SU-DHL-6 (cell line): Measurements from ENCODE around the gene SLC30A3.

ENCODE experiments used
- EZH2phosphoT487 ChIP-seq: fragments of 200-600 bp; sonication (generic), shearing (Covaris generic); conservative IDR thresholded peaks from 2 replicates; pipeline ENCODE4 v1.6.1; 2018; ENCODE audit warnings: mild to moderate bottlenecking, antibody characterized with exemption, low read length, moderate library complexity, mixed read lengths
- TF ChIP-seq, protein P1 (sequence below): fragments of 200-600 bp; sonication (generic); IDR thresholded peaks from one replicate; pipeline ENCODE4 v1.5.1; 2017; ENCODE audit warnings: antibody characterized with exemption, mild to moderate bottlenecking, low read length, moderate library complexity; ENCODE audit not compliant: insufficient read depth, poor library complexity, severe bottlenecking

DNA sequence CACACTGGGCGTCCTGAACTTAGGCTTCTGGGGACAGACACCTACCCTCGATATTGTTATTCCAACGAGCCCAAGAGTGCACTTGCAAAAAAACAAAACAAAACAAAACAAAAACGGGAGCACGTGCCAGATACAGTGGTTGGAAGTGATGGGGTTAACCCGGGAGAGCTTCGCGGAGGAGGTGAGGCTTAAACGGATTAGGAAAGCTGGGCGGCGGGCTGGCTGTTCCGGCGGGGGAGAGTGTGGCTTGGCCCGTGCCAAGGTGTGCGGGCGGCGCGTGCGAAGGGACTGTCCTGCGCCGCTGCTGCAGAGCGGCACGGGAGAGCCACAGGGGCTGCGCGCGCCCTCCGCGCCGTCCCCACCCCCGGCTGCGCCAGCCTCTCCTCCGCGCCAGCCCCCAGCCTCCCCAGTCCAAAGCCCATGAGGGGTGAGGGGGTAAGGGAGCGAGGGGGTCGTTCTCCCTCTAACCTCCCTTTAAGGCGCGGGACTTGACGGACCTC lies 1.5 kb upstream of the SLC30A3 start:
- TF ChIP-seq, protein P1, sequence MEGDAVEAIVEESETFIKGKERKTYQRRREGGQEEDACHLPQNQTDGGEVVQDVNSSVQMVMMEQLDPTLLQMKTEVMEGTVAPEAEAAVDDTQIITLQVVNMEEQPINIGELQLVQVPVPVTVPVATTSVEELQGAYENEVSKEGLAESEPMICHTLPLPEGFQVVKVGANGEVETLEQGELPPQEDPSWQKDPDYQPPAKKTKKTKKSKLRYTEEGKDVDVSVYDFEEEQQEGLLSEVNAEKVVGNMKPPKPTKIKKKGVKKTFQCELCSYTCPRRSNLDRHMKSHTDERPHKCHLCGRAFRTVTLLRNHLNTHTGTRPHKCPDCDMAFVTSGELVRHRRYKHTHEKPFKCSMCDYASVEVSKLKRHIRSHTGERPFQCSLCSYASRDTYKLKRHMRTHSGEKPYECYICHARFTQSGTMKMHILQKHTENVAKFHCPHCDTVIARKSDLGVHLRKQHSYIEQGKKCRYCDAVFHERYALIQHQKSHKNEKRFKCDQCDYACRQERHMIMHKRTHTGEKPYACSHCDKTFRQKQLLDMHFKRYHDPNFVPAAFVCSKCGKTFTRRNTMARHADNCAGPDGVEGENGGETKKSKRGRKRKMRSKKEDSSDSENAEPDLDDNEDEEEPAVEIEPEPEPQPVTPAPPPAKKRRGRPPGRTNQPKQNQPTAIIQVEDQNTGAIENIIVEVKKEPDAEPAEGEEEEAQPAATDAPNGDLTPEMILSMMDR = no peak
- no peak; the same call in 1 of the 2 replicates for TF ChIP-seq EZH2phosphoT487
